H1 (cell line): ENCODE data around the gene RAB38. TPM values are rescaled to one million over a fixed set of nuclear protein-coding genes. Genes with fewer than 3 reads are reported as not detected.

Experiments used
- CTCF ChIA-PET: fragments of 300-600 bp; sonication (Branson Sonifier 250); formaldehyde crosslinking; loops from one replicate; lab custom pipeline; 2021; ENCODE audit not compliant: partially characterized antibody; lab: Charles Lee
- POLR2A ChIA-PET: fragments of 300-600 bp; sonication (Branson Sonifier 250); formaldehyde crosslinking; loops from one replicate; lab custom pipeline; 2021; ENCODE audit warnings: inconsistent platforms; ENCODE audit not compliant: partially characterized antibody; lab: Charles Lee
- DNase-seq, 2 experiments: peaks; one replicate each; pipeline versions ENCODE4 v3.0.0 to v3.0.0-alpha.2; 2010 to 2022; ENCODE audit warnings: low spot score in 2 of 2, low read depth in 1 of 2, mixed read lengths in 1 of 2
- FAIRE-seq: peaks from 2 replicates; lab custom pipeline; 2011; peaks lifted over from hg19 to GRCh38; lab: Jason Lieb, UNC
- H2AFZ ChIP-seq: 2 replicates; pipeline ENCODE4 v1.8.1; 2012; ENCODE audit warnings: low read length, inconsistent platforms
- H2AK5ac ChIP-seq: 2 replicates; pipeline ENCODE4 v1.6.1; 2013; ENCODE audit warnings: low read depth, low read length
- H2BK120ac ChIP-seq: replicated peaks from 2 replicates; pipeline ENCODE3; 2013; ENCODE audit warnings: low read depth, low read length, inconsistent platforms
- H2BK12ac ChIP-seq: 2 replicates; pipeline ENCODE4 v1.6.1; 2013; ENCODE audit warnings: low read depth, low read length
- H2BK15ac ChIP-seq: 2 replicates; pipeline ENCODE4 v1.6.1; 2013; ENCODE audit warnings: low read length
- H2BK20ac ChIP-seq: 2 replicates; pipeline ENCODE4 v1.6.1; 2013; ENCODE audit warnings: low read length
- H2BK5ac ChIP-seq: 2 replicates; pipeline ENCODE4 v1.6.1; 2013; ENCODE audit warnings: low read depth, low read length
- H3K14ac ChIP-seq: 2 replicates; pipeline ENCODE4 v1.6.1; 2013; ENCODE audit warnings: inconsistent platforms; ENCODE audit not compliant: insufficient read length
- H3K18ac ChIP-seq: 2 replicates; pipeline ENCODE4 v1.6.1; 2013; ENCODE audit warnings: low read length; ENCODE audit errors: extremely low read depth
- H3K23ac ChIP-seq: 2 replicates; pipeline ENCODE4 v1.6.1; 2013; ENCODE audit warnings: inconsistent platforms; ENCODE audit not compliant: insufficient read length
- H3K23me2 ChIP-seq: 2 replicates; pipeline ENCODE4 v1.6.1; 2013; ENCODE audit warnings: low read depth, low read length
- H3K27ac ChIP-seq: 2 replicates; pipeline ENCODE4 v1.6.1; 2011; ENCODE audit warnings: low read depth, low read length, inconsistent platforms
- H3K27me3 ChIP-seq, 4 experiments: replicated peaks in 1 of 4; 1 replicate in 1 of 4; 2 replicates in 3 of 4; pipeline versions ENCODE4 v1.6.1 to v1.8.1; 2011 to 2013; ENCODE audit warnings: low read length in 3 of 4, mild to moderate bottlenecking in 3 of 4, inconsistent platforms in 2 of 4, mixed read lengths in 2 of 4, moderate library complexity in 1 of 4; ENCODE audit not compliant: control insufficient read depth in 3 of 4, insufficient read depth in 3 of 4; ENCODE audit errors: extremely low read depth in 1 of 4
- H3K36me3 ChIP-seq, 4 experiments: 2 replicates each; pipeline versions ENCODE4 v1.6.1 to v1.8.1; 2011 to 2013; ENCODE audit warnings: mild to moderate bottlenecking in 4 of 4, low read length in 3 of 4, moderate library complexity in 2 of 4, control low read depth in 1 of 4, inconsistent platforms in 1 of 4; ENCODE audit not compliant: insufficient read depth in 4 of 4, control insufficient read depth in 2 of 4
- H3K4ac ChIP-seq: replicated peaks from 2 replicates; pipeline ENCODE3; 2013; ENCODE audit warnings: low read length, low read depth, mixed read lengths, inconsistent platforms; ENCODE audit not compliant: insufficient read length
- H3K4me1 ChIP-seq, 4 experiments: replicated peaks in 1 of 4; 1 replicate in 1 of 4; 2 replicates in 3 of 4; pipeline versions ENCODE4 v1.6.1 to v1.8.1; 2011 to 2013; ENCODE audit warnings: low read length in 3 of 4, inconsistent platforms in 2 of 4, mixed read lengths in 1 of 4; ENCODE audit not compliant: insufficient read depth in 4 of 4, control insufficient read depth in 3 of 4
- H3K4me2 ChIP-seq, 2 experiments: 2 replicates each; pipeline versions ENCODE4 v1.6.1 to v1.8.1; 2011 to 2013; ENCODE audit warnings: low read depth in 2 of 2, low read length in 2 of 2, control low read depth in 1 of 2, inconsistent platforms in 1 of 2, mild to moderate bottlenecking in 1 of 2; ENCODE audit not compliant: insufficient read depth in 1 of 2
- H3K4me3 ChIP-seq, 4 experiments: fragments of 200-600, 300-600 bp in 1 of 4; sonication (generic), shearing (Covaris generic), sonication (Bioruptor Twin) in 1 of 4; 2 replicates each; pipeline versions ENCODE4 v1.5.1 to v1.8.1; 2011 to 2016; ENCODE audit warnings: low read length in 4 of 4, low read depth in 3 of 4, control low read depth in 2 of 4, inconsistent platforms in 2 of 4, mild to moderate bottlenecking in 2 of 4, mixed read lengths in 1 of 4, moderate library complexity in 1 of 4; ENCODE audit not compliant: insufficient read depth in 2 of 4; ENCODE audit errors: extremely low read depth in 1 of 4
- H3K56ac ChIP-seq: replicated peaks from 2 replicates; pipeline ENCODE3; 2013; ENCODE audit warnings: low read depth, mild to moderate bottlenecking, mixed read lengths, low read length, inconsistent platforms; ENCODE audit not compliant: insufficient read length
- H3K79me1 ChIP-seq: 2 replicates; pipeline ENCODE4 v1.6.1; 2013; ENCODE audit warnings: low read depth, low read length, control low read depth
- H3K79me2 ChIP-seq, 2 experiments: 2 replicates each; pipeline versions ENCODE4 v1.6.1 to v1.8.1; 2012 to 2013; ENCODE audit warnings: low read length in 2 of 2, mild to moderate bottlenecking in 2 of 2, inconsistent platforms in 1 of 2; ENCODE audit not compliant: insufficient read depth in 2 of 2, control insufficient read depth in 1 of 2
- H3K9ac ChIP-seq, 4 experiments: replicated peaks in 1 of 4; 1 replicate in 1 of 4; 2 replicates in 3 of 4; pipeline versions ENCODE4 v1.6.1 to v1.8.1; 2011 to 2013; ENCODE audit warnings: low read depth in 3 of 4, low read length in 3 of 4, control low read depth in 2 of 4, mild to moderate bottlenecking in 2 of 4, moderate library complexity in 2 of 4, inconsistent platforms in 1 of 4; ENCODE audit errors: extremely low read depth in 1 of 4
- H3K9me3 ChIP-seq, 2 experiments: 2 replicates each; pipeline versions ENCODE4 v1.6.1 to v1.8.1; 2012 to 2013; ENCODE audit warnings: mild to moderate bottlenecking in 2 of 2, moderate library complexity in 2 of 2, control low read depth in 1 of 2, inconsistent platforms in 1 of 2, low read depth in 1 of 2, low read length in 1 of 2, mixed read lengths in 1 of 2; ENCODE audit not compliant: insufficient read depth in 2 of 2
- H4K20me1 ChIP-seq, 2 experiments: replicated peaks in 1 of 2; 2 replicates each; pipeline versions ENCODE3 to v1.8.1; 2011 to 2013; ENCODE audit warnings: inconsistent platforms in 2 of 2, low read length in 2 of 2, mild to moderate bottlenecking in 1 of 2; ENCODE audit not compliant: insufficient read depth in 2 of 2, control insufficient read depth in 1 of 2
- H4K5ac ChIP-seq: 2 replicates; pipeline ENCODE4 v1.6.1; 2013; ENCODE audit warnings: low read length, low read depth, mixed read lengths, inconsistent platforms; ENCODE audit not compliant: insufficient read length
- H4K8ac ChIP-seq: 2 replicates; pipeline ENCODE4 v1.8.0; 2013; ENCODE audit warnings: mild to moderate bottlenecking, moderate library complexity, low read length, inconsistent platforms; ENCODE audit not compliant: insufficient read depth; ENCODE audit errors: extremely low read depth
- H4K91ac ChIP-seq: replicated peaks from 2 replicates; pipeline ENCODE3; 2013; ENCODE audit warnings: low read length, mixed read lengths, inconsistent platforms; ENCODE audit not compliant: insufficient read length
- JUN ChIP-seq: IDR thresholded peaks from 2 replicates; pipeline ENCODE4 v1.6.1; 2011; ENCODE audit warnings: low read depth, mild to moderate bottlenecking, improper control_type of control experiment, low read length
- RAD21 ChIP-seq, 2 experiments: IDR thresholded peaks in 1 of 2; conservative IDR thresholded peaks in 1 of 2; 2 replicates each; pipeline ENCODE4 v1.6.1; 2011; ENCODE audit warnings: low read depth in 2 of 2, low read length in 2 of 2, improper control_type of control experiment in 1 of 2, inconsistent platforms in 1 of 2, mild to moderate bottlenecking in 1 of 2, moderate library complexity in 1 of 2
- SIX5 ChIP-seq: IDR thresholded peaks from 2 replicates; pipeline ENCODE4 v1.6.1; 2011; ENCODE audit warnings: mild to moderate bottlenecking, low read depth, low read length
- WGBS, 2 experiments: shearing (Covaris generic) in 1 of 2; methylation state at CpG; one replicate each; pipeline versions ENCODE4 v1.1.6 to v1.1.7; 2013 to 2015; ENCODE audit warnings: low lambda C conversion rate in 2 of 2, mixed read lengths in 2 of 2, inconsistent platforms in 1 of 2, low coverage in 1 of 2, missing lambda C conversion rate in 1 of 2; ENCODE audit not compliant: insufficient replicate concordance in 2 of 2, insufficient coverage in 1 of 2, insufficient read length in 1 of 2; ENCODE audit errors: extremely low coverage in 1 of 2, missing lambda C conversion rate in 1 of 2; 5-methylcytosine and 5-hydroxymethylcytosine counted together
- polyA plus RNA-seq, 7 experiments: library from polyadenylated mRNA; depleted of rRNA in 3 of 7; stranded (reverse) in 5 of 7; unstranded in 2 of 7; fragments of >200 nt in 5 of 7; fragments of 200-250 nt in 2 of 7; gene quantifications; 1 replicate in 5 of 7; 2 replicates in 1 of 7; 4 replicates in 1 of 7; pipeline versions ENCODE4 v1.2.1 to v1.2.3, GENCODE V29; 2011 to 2013; ENCODE audit warnings: missing spikeins in 2 of 7, mixed read lengths in 2 of 7
- total RNA-seq: library from RNA; stranded (reverse); fragmentation: NEBNext Ultra II Directional; extraction: Animal tissue kit (Norgen Biotek cat#: 25700); gene quantifications from 2 replicates; pipeline ENCODE4 v1.2.1, GENCODE V29; 2021

The RAB38 gene
- total and polyA plus RNA-seq, 2 of the 8 experiments (the other 6 are each of a cell fraction or from before 2014, with no cell fraction given) = 15.4 to 16.5 TPM

- H3K36me3 ChIP-seq = no peaks in the 10 kb centered on the region; a peak in 2 of 8 replicates
- no peak overlapping the region for H2BK20ac ChIP-seq
- no peak overlapping the region for H2AFZ ChIP-seq
- H3K9me3 ChIP-seq = no peaks in the 10 kb centered on the region
- TF ChIP-seq JUN (no peak), SIX5 (no peak), RAD21 (IDR thresholded peaks at IDR 0.05 in 1 of 2, conservative IDR thresholded peaks at IDR 0.05 in 1 of 2; ENCODE audit: low read depth in 2 of 2, low read length in 2 of 2) (no peak)
- peaks cover 7% of the 10 kb centered on the region; the same call in 1 of the 2 replicates for H3K23me2 ChIP-seq
- no peak overlapping the region for H3K4me2 ChIP-seq
- no peak overlapping the region for H3K4ac ChIP-seq
- no peak overlapping the region for H2AK5ac ChIP-seq
- POLR2A ChIA-PET = interaction anchor here (1.2 kb wide), 1 partner anchor 159 kb away, joined by 3 read pairs; the partner anchor contains the start of gene CTSC
- no peak overlapping the region for H2BK5ac ChIP-seq
- H3K79me1 ChIP-seq = no peaks in the 10 kb centered on the region
- H3K56ac ChIP-seq = no peak overlapping the region
- DNase-seq = no peak
- no peak overlapping the region for H4K5ac ChIP-seq
- H4K20me1 ChIP-seq = no peaks in the 10 kb centered on the region
- H4K91ac ChIP-seq = no peak overlapping the region
- no peak overlapping the region for H4K8ac ChIP-seq
- H3K79me2 ChIP-seq = no peaks in the 10 kb centered on the region; a peak in 1 of 4 replicates
- H3K23ac ChIP-seq = no peak overlapping the region
- H2BK12ac ChIP-seq = no peak overlapping the region
- H3K4me1 ChIP-seq = peaks cover 2 to 4% (median 4%) of the 10 kb centered on the region in 4 experiments; a peak in 6 of 7 replicates
- H2BK15ac ChIP-seq = no peak overlapping the region
- CTCF ChIA-PET = interaction anchor here (0.6 to 1.1 kb wide), 4 partner anchors 76 to 441 kb away, joined by 3 read pairs; no protein-coding TSS in a partner anchor
- no peak overlapping the region for H3K4me3 ChIP-seq
- FAIRE-seq = no peak
- H3K27ac ChIP-seq = no peak overlapping the region
- no peaks in the 10 kb centered on the region for H3K27me3 ChIP-seq
- no peak overlapping the region for H2BK120ac ChIP-seq
- no peak overlapping the region for H3K9ac ChIP-seq
- H3K14ac ChIP-seq = no peak overlapping the region
- H3K18ac ChIP-seq = no peak overlapping the region
- WGBS, 2 experiments = 83% methylated on average over 2 of the region's 2 CpGs; no CpG with 5 or more reads in 1 of the 2 experiments
Observed at GRCh38 chr11:88179141-88179540, 3.9 kb upstream of the RAB38 start.
